ENCODE data around the gene CPM.

Gene CPM

GRCh38 chr12:68944296-68945076 lies 11.5 kb upstream of the CPM start:
- no peak overlapping the region for H3K4me3 ChIP-seq (ENCODE audit: low read depth, low read length)
- DNase-seq (ENCODE audit: low read depth) = no peak
- no peak for TF ChIP-seq CTCF (IDR thresholded peaks at IDR 0.05; ENCODE audit: control insufficient read depth, extremely low read depth, insufficient read depth)

- H3K4me3 ChIP-seq (ENCODE audit: low read depth, low read length) = no peak overlapping the region
- DNase-seq (ENCODE audit: low read depth) = no peak
- no peak for TF ChIP-seq CTCF (IDR thresholded peaks at IDR 0.05; ENCODE audit: control insufficient read depth, extremely low read depth, insufficient read depth)
Measured at GRCh38 chr12:68943848-68944247, 10.9 kb upstream of the CPM start.

GRCh38 chr12:68940731-68941130 lies 7.8 kb upstream of the CPM start:
- no peak overlapping the region for H3K4me3 ChIP-seq (ENCODE audit: low read depth, low read length)
- no peak for DNase-seq (ENCODE audit: low read depth)
- TF ChIP-seq CTCF (IDR thresholded peaks at IDR 0.05; ENCODE audit: control insufficient read depth, extremely low read depth, insufficient read depth) = no peak

- H3K4me3 ChIP-seq (ENCODE audit: low read depth, low read length) = no peak overlapping the region
- TF ChIP-seq CTCF (IDR thresholded peaks at IDR 0.05; ENCODE audit: control insufficient read depth, extremely low read depth, insufficient read depth) = no peak
- DNase-seq (ENCODE audit: low read depth) = no peak
Measured at GRCh38 chr12:68939505-68939904, 6.5 kb upstream of the CPM start.

GRCh38 chr12:68934392-68934791 lies 1.4 kb upstream of the CPM start:
- no peak for DNase-seq (ENCODE audit: low read depth)
- TF ChIP-seq CTCF (IDR thresholded peaks at IDR 0.05; ENCODE audit: control insufficient read depth, extremely low read depth, insufficient read depth) = no peak
- no peak overlapping the region for H3K4me3 ChIP-seq (ENCODE audit: low read depth, low read length)

- TF ChIP-seq CTCF (IDR thresholded peaks at IDR 0.05; ENCODE audit: control insufficient read depth, extremely low read depth, insufficient read depth) = no peak
- no peak overlapping the region for H3K4me3 ChIP-seq (ENCODE audit: low read depth, low read length)
- DNase-seq (ENCODE audit: low read depth) = no peak
Measured at GRCh38 chr12:68932128-68932960, 627 bp downstream of the CPM start.
